Activated CD4-positive, alpha-beta T cell treated with anti-CD3 and anti-CD28 coated beads, Interleukin-2, amount 10 ng/mL, durations not matched to agents 24 days and 14 days (primary cell): ENCODE measurements around the gene USP17L10. TPM values are rescaled to one million over a fixed set of nuclear protein-coding genes. Genes with fewer than 3 reads are reported as not detected.
"Not testable (repeated sequence)": the region's sequence is repeated elsewhere in the genome, so short reads cannot be mapped to it uniquely, and the experiment has no call there.

Experiments
- DNase-seq: peaks from one replicate; pipeline ENCODE4 v3.0.0; 2022
- H3K27ac Mint-ChIP-seq: one replicate; pipeline ENCODE4 v1.8.0; 2022; ENCODE audit warnings: mild to moderate bottlenecking, mixed read lengths
- H3K27me3 Mint-ChIP-seq: one replicate; pipeline ENCODE4 v1.8.0; 2022; ENCODE audit warnings: mixed read lengths
- H3K36me3 Mint-ChIP-seq: one replicate; pipeline ENCODE4 v1.8.0; 2022; ENCODE audit warnings: low read depth, mild to moderate bottlenecking, mixed read lengths
- H3K4me1 Mint-ChIP-seq: one replicate; pipeline ENCODE4 v1.8.0; 2021; ENCODE audit warnings: mixed read lengths
- H3K4me3 Mint-ChIP-seq: one replicate; pipeline ENCODE4 v1.8.0; 2022; ENCODE audit warnings: mild to moderate bottlenecking, moderate library complexity, mixed read lengths
- H3K9me3 Mint-ChIP-seq: one replicate; pipeline ENCODE4 v1.8.0; 2021; ENCODE audit warnings: mixed read lengths
- intact Hi-C: fragments of 100-400 bp; cut with micrococcal nuclease; formaldehyde crosslinking; loops from one replicate; pipeline ENCODE4 v1.15.1; 2023
- total RNA-seq: library from RNA; stranded (reverse); gene quantifications from 2 replicates; pipeline ENCODE4 v1.2.3, GENCODE V29; 2022

The USP17L10 gene
- total RNA-seq, 1 donor from 2014 or later, result not detected

DNA sequence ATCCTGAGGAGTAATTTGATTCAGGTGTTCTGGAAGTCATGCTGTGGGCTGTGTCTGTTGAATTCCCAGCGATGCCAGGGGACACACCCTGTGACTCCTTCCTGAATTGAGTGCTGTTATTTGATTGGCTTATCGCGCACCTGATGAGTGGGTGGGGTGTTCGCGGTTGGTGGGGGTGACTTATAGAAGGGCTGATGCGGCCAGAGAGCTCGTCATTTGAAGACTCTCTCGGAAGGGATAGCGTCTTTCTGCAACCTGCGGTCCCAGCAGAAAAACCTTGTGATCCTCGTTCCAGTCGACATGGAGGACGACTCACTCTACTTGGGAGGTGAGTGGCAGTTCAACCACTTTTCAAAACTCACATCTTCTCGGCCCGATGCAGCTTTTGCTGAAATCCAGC is 47.4 kb downstream of the USP17L10 start, which contains the start of gene USP17L20:
Gene USP17L20, plus strand, starts transcription at position 301 of the 400 bp plus-strand sequence. Its CDS starts 0 bp downstream, at position 301.
- H3K4me1 Mint-ChIP-seq, H3K4me3 Mint-ChIP-seq, H3K27me3 Mint-ChIP-seq, DNase-seq, intact Hi-C loops, H3K36me3 Mint-ChIP-seq, H3K9me3 Mint-ChIP-seq, H3K27ac Mint-ChIP-seq: not testable (repeated sequence)

Other genes starting within 250 kb of the USP17L10 start
- not detected in 2 replicates for gene FAM90A26, start 40.2 kb upstream of the USP17L10 start, total RNA-seq
- gene USP17L11, start 4.7 kb downstream of the USP17L10 start, total RNA-seq, result not detected in 2 replicates
- gene USP17L12, start 9.5 kb downstream of the USP17L10 start, total RNA-seq, result not detected in 2 replicates
- gene USP17L13, start 14.2 kb downstream of the USP17L10 start, total RNA-seq, result not detected in 2 replicates
- 0.14 TPM in 1 of 2 replicates, not detected in the other for gene USP17L15, start 23.7 kb downstream of the USP17L10 start, total RNA-seq
- gene USP17L17, start 33.2 kb downstream of the USP17L10 start, total RNA-seq, result not detected in 2 replicates
- gene USP17L18, start 38.0 kb downstream of the USP17L10 start, total RNA-seq, result not detected in 2 replicates
- gene USP17L19, start 42.7 kb downstream of the USP17L10 start, total RNA-seq, result not detected in 2 replicates
- not detected in 2 replicates for gene USP17L20, start 47.5 kb downstream of the USP17L10 start, total RNA-seq
- gene USP17L21, start 52.2 kb downstream of the USP17L10 start, total RNA-seq, result not detected in 2 replicates
- not detected in 2 replicates for gene USP17L22, start 57.0 kb downstream of the USP17L10 start, total RNA-seq
- gene USP17L24, start 114.5 kb downstream of the USP17L10 start, total RNA-seq, result not detected in 2 replicates
- not detected in 2 replicates for gene USP17L25, start 119.3 kb downstream of the USP17L10 start, total RNA-seq
- gene USP17L26, start 124.0 kb downstream of the USP17L10 start, total RNA-seq, result not detected in 2 replicates
- not detected in 2 replicates for gene USP17L5, start 128.7 kb downstream of the USP17L10 start, total RNA-seq
- not detected in 2 replicates for gene USP17L27, start 133.5 kb downstream of the USP17L10 start, total RNA-seq
- gene USP17L28, start 138.2 kb downstream of the USP17L10 start, total RNA-seq, result not detected in 2 replicates
- not detected in 2 replicates for gene USP17L29, start 143.0 kb downstream of the USP17L10 start, total RNA-seq
- not detected in 2 replicates for gene USP17L30, start 152.5 kb downstream of the USP17L10 start, total RNA-seq
- not detected in 2 replicates for gene DEFB131A, start 233.8 kb downstream of the USP17L10 start, total RNA-seq